ENCODE data around the gene RPS8. TPM values are rescaled to one million over a fixed set of nuclear protein-coding genes. Genes with fewer than 3 reads are reported as not detected.
A peak's percentile ranks its signal among the peaks of the same experiment; 100 is the strongest.
"Not testable (repeated sequence)": the region's sequence is repeated elsewhere in the genome, so short reads cannot be mapped to it uniquely, and the experiment has no call there.

RPS8 gene
- polyA plus RNA-seq, 2 donors, result 2,523 to 3,063 TPM

- WGBS, 2 donors, result 95 to 99% methylated on average over 10 of the region's 10 CpGs
Observed at GRCh38 chr1:44787506-44787905, 12.2 kb downstream of the RPS8 start.

DNA sequence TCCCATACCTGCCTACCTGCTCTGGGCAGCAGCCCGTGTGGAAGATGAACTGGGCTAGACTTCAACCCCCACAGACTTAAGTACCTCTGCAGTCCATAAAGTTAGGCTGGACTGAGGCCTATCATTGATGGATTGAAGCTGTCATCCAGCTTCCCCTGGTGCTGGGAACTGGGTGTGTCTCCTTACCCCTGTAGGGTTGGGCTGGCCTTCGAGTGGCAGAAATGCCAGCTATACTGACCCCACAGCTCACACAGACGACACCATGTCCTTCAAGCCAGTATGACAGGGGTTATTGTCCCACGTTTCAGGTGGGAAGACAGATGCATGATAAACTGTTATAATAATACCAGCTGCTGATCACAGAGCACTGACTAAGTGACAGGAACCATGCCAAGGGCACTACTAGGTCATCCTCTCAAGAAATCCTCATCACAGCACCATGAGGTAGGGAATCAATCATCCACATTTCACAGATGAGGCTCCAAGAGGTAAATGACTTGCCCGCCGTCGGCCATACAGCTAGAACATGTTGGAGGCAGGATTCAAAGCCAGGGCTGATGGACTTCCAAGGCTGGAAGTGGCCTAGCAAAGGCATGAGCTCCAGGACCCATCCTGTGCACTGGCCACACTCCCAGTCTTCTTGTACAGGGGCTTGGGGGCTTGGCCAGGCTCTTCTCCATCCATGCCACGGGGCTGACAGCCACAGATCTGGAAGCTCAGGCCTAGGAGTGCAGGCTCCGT lies 12.9 kb downstream of the RPS8 start, which contains the start of gene BEST4:
Gene BEST4, minus strand, starts transcription at position 51 of the 741 bp plus-strand sequence. CDS start 465 bp downstream, outside the sequence.
- H3K27ac ChIP-seq (ENCODE audit: low read depth in 2 of 2, low read length in 1 of 2), result no peak within 1 kb of the TSS
- no peaks in the 10 kb centered on the region for H3K27me3 ChIP-seq (ENCODE audit: control insufficient read depth in 1 of 2, insufficient read depth in 2 of 2, low read length in 2 of 2)
- no peaks in the 10 kb centered on the region for H3K36me3 ChIP-seq (ENCODE audit: control insufficient read depth in 2 of 2, insufficient read depth in 2 of 2, low read length in 1 of 2)
- 77 to 83% methylated on average over 9 of the region's 9 CpGs for WGBS, 2 donors
- no peak within 1 kb of the TSS for H3K4me3 ChIP-seq (ENCODE audit: low read depth in 1 of 2, low read length in 2 of 2)
- H3K9me3 ChIP-seq (ENCODE audit: control insufficient read depth in 2 of 2, insufficient read depth in 1 of 2, low read depth in 1 of 2, low read length in 1 of 2), result no peaks in the 10 kb centered on the region
- H3K4me1 ChIP-seq (ENCODE audit: control insufficient read depth in 2 of 2, insufficient read depth in 2 of 2, low read length in 1 of 2), result peaks cover 0 to 7% of the 10 kb centered on the region in 2 donors

More at GRCh38 chr1:44787506-44787905, 12.2 kb downstream of the RPS8 start:
- peaks cover 0 to 7% of the 10 kb centered on the region in 2 donors for H3K4me1 ChIP-seq (ENCODE audit: control insufficient read depth in 2 of 2, insufficient read depth in 2 of 2, low read length in 1 of 2)
- H3K27me3 ChIP-seq (ENCODE audit: control insufficient read depth in 1 of 2, insufficient read depth in 2 of 2, low read length in 2 of 2), result no peaks in the 10 kb centered on the region
- no peaks in the 10 kb centered on the region for H3K36me3 ChIP-seq (ENCODE audit: control insufficient read depth in 2 of 2, insufficient read depth in 2 of 2, low read length in 1 of 2)
- no peaks in the 10 kb centered on the region for H3K9me3 ChIP-seq (ENCODE audit: control insufficient read depth in 2 of 2, insufficient read depth in 1 of 2, low read depth in 1 of 2, low read length in 1 of 2)
- H3K4me3 ChIP-seq (ENCODE audit: low read depth in 1 of 2, low read length in 2 of 2), result no peak overlapping the region
- no peak overlapping the region for H3K27ac ChIP-seq (ENCODE audit: low read depth in 2 of 2, low read length in 1 of 2)

DNA sequence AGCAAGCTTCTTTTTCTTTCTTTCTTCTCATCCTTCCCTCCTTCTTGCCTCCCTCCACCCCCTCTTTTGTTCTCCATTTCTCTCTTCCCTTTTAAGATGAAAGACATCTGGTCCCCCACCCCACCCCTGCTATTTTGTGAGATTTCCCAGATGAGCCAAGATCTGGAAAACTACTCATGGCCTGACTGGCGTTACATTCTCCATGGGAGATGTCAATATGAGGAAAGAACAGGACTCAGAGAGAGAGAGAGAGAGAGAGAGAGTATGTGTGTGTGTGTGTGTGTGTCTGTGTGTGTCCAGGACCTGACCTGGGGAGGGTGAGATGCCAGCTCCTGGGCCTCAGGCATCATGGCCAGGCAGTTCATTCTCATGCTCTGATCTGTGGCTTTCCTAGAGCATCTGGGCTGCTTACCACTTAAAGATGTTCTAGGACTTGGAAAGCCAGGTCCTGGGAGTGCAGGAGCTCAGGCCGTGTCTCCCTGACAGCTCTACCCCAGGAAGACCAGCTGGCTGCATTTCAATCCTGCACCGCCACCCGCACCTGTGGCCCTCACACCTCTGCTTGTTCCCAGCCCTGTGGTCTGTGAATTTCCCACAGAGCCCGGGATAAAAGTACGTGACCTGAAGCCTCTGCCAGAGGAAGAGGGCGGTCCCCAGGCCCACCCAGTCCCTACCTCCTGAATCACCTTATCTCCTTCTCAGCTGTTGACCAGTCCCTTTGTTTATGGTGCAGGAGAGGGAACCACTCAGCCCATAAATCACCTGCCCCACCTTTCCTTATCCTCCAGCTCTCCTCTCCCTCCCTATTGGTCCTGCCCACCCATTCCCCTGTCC lies 15.8 kb downstream of the RPS8 start:
- Histone ChIP-seq H3K4me3 (ENCODE audit: low read depth in 1 of 2, low read length in 2 of 2) (no peak overlapping the region), H3K27ac (ENCODE audit: low read depth in 2 of 2, low read length in 1 of 2) (no peak overlapping the region), H3K4me1 (ENCODE audit: control insufficient read depth in 2 of 2, insufficient read depth in 2 of 2, low read length in 1 of 2) (peaks cover 0 to 4% of the 10 kb centered on the region in 2 donors), H3K27me3 (ENCODE audit: control insufficient read depth in 1 of 2, insufficient read depth in 2 of 2, low read length in 2 of 2) (no peaks in the 10 kb centered on the region), H3K36me3 (ENCODE audit: control insufficient read depth in 2 of 2, insufficient read depth in 2 of 2, low read length in 1 of 2) (no peaks in the 10 kb centered on the region), H3K9me3 (ENCODE audit: control insufficient read depth in 2 of 2, insufficient read depth in 1 of 2, low read depth in 1 of 2, low read length in 1 of 2) (no peaks in the 10 kb centered on the region)
- 61 to 71% methylated on average over 7 of the region's 7 CpGs for WGBS, 2 donors

DNA sequence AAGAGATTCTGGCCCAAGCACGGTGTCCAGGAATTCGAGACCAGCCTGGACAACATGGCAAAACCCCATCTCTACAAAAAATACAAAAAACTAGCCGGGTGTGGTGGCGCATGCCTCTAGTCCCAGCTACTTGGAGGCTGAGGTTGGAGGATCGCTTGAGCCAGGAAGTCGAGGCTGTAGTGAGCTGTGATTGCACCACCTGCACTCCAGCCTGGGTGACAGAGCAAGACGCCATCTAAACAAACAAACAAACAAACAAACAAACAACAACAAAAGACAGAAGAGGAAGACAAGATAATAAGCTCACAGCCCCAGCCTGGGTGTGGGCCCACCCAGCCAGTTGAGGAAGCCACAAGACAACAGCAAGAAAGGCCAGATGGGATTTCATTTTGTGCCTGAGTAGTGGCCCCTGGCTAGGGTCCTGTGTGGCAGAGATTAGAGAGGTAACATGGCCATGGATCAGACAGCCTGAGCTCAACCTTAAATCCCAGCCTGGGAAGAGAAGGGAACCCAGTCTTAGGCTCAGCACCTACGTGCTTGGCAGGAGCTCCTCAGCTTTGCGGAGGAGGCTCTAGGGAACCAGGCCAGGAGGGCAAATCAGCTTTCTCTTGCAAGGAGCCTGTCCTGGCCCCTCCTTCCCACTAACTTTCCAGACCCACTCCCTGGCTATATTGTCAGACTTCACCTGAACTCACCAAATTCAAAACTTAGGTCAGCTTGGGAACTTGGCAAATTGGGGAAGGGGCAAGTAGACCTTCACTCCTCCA lies 17.6 kb downstream of the RPS8 start:
- WGBS, 2 donors, result 82 to 85% methylated on average over 9 of the region's 9 CpGs
- peak overlapping the region in 1 of 2 donors; percentile 17 for H3K27ac ChIP-seq (ENCODE audit: low read depth in 2 of 2, low read length in 1 of 2)
- no peak overlapping the region for H3K4me3 ChIP-seq (ENCODE audit: low read depth in 1 of 2, low read length in 2 of 2)

GRCh38 chr1:44797886-44798285 lies 22.5 kb downstream of the RPS8 start:
- H3K4me1 ChIP-seq (ENCODE audit: control insufficient read depth in 2 of 2, insufficient read depth in 2 of 2, low read length in 1 of 2); H3K27me3 ChIP-seq (ENCODE audit: control insufficient read depth in 1 of 2, insufficient read depth in 2 of 2, low read length in 2 of 2); H3K27ac ChIP-seq (ENCODE audit: low read depth in 2 of 2, low read length in 1 of 2); H3K9me3 ChIP-seq (ENCODE audit: control insufficient read depth in 2 of 2, insufficient read depth in 1 of 2, low read depth in 1 of 2, low read length in 1 of 2); H3K4me3 ChIP-seq (ENCODE audit: low read depth in 1 of 2, low read length in 2 of 2): not testable (repeated sequence)
- 65 to 78% methylated on average over 8 of the region's 8 CpGs for WGBS, 2 donors
- peaks cover 0 to 11% of the 10 kb centered on the region in 2 donors for H3K36me3 ChIP-seq (ENCODE audit: control insufficient read depth in 2 of 2, insufficient read depth in 2 of 2, low read length in 1 of 2)

More for the DNA sequence above, 17.6 kb downstream of the RPS8 start:
- Histone ChIP-seq H3K27me3 (ENCODE audit: control insufficient read depth in 1 of 2, insufficient read depth in 2 of 2, low read length in 2 of 2) (no peaks in the 10 kb centered on the region), H3K36me3 (ENCODE audit: control insufficient read depth in 2 of 2, insufficient read depth in 2 of 2, low read length in 1 of 2) (no peaks in the 10 kb centered on the region), H3K4me1 (ENCODE audit: control insufficient read depth in 2 of 2, insufficient read depth in 2 of 2, low read length in 1 of 2) (no peaks in the 10 kb centered on the region), H3K9me3 (ENCODE audit: control insufficient read depth in 2 of 2, insufficient read depth in 1 of 2, low read depth in 1 of 2, low read length in 1 of 2) (no peaks in the 10 kb centered on the region)

- WGBS, 2 donors, result 86 to 88% methylated on average over 10 of the region's 10 CpGs
- Histone ChIP-seq H3K9me3 (ENCODE audit: control insufficient read depth in 2 of 2, insufficient read depth in 1 of 2, low read depth in 1 of 2, low read length in 1 of 2) (no peaks in the 10 kb centered on the region), H3K4me3 (ENCODE audit: low read depth in 1 of 2, low read length in 2 of 2) (no peak overlapping the region)
Observed at GRCh38 chr1:44798481-44799365, 23.4 kb downstream of the RPS8 start.

DNA sequence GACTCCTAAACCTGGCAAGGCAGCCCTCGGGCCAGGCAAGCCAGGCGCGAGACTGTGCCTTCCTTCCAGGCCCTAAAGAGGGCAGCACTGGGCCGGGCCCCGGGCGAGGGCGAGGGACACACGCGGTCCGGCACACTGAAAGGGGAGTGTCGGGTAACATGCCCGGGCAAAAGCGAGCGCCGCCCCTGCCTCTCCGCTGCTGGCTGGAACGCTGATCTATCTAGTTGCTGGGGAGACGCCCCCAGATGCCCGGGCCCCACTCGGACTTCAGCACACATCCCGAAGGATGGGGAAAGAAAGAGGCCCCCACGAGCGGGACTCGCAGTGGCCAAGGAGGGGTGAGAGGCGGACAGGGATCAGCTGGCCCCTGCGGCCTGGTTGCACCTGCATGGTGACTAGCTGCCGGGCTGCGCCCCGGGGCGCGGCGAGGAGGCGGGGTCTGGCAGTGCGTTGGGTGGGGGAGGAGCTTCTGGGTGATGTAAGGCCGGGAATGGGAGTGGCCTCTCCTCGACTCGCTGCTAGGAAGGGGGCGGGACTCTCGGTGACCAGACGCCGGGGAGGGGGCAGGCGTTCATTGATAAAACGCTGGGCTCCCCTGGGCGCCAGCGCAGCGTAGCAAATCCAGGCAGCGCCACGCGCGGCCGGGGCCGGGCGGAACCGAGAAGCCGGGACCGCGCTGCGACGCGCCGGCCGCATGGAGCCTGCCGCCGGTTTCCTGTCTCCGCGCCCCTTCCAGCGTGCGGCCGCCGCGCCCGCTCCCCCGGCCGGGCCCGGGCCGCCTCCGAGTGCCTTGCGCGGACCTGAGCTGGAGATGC lies 24.6 kb downstream of the RPS8 start, which contains the start of gene PLK3:
Gene PLK3, plus strand, starts transcription at position 608 of the 815 bp plus-strand sequence. Its CDS starts 87 bp downstream, at position 695.
- Histone ChIP-seq H3K27ac (ENCODE audit: low read depth in 2 of 2, low read length in 1 of 2) (peak within 1 kb of the TSS; percentile 89 to 92), H3K9me3 (ENCODE audit: control insufficient read depth in 2 of 2, insufficient read depth in 1 of 2, low read depth in 1 of 2, low read length in 1 of 2) (no peaks in the 10 kb centered on the region), H3K4me1 (ENCODE audit: control insufficient read depth in 2 of 2, insufficient read depth in 2 of 2, low read length in 1 of 2) (peaks cover 0 to 10% of the 10 kb centered on the region in 2 donors), H3K27me3 (ENCODE audit: control insufficient read depth in 1 of 2, insufficient read depth in 2 of 2, low read length in 2 of 2) (no peaks in the 10 kb centered on the region), H3K4me3 (ENCODE audit: low read depth in 1 of 2, low read length in 2 of 2) (peak within 1 kb of the TSS; percentile 77 to 91), H3K36me3 (ENCODE audit: control insufficient read depth in 2 of 2, insufficient read depth in 2 of 2, low read length in 1 of 2) (peaks cover 12 to 28% of the 10 kb centered on the region in 2 donors)
- WGBS, 2 donors, result 0% methylated on average over 68 to 79 of the region's 79 CpGs

More at GRCh38 chr1:44798481-44799365, 23.4 kb downstream of the RPS8 start:
- peaks cover 6 to 19% of the 10 kb centered on the region in 2 donors for H3K36me3 ChIP-seq (ENCODE audit: control insufficient read depth in 2 of 2, insufficient read depth in 2 of 2, low read length in 1 of 2)
- H3K4me1 ChIP-seq (ENCODE audit: control insufficient read depth in 2 of 2, insufficient read depth in 2 of 2, low read length in 1 of 2), result peaks cover 0 to 6% of the 10 kb centered on the region in 2 donors
- peak overlapping the region in 1 of 2 donors; percentile 21 for H3K27ac ChIP-seq (ENCODE audit: low read depth in 2 of 2, low read length in 1 of 2)
- H3K27me3 ChIP-seq (ENCODE audit: control insufficient read depth in 1 of 2, insufficient read depth in 2 of 2, low read length in 2 of 2), result no peaks in the 10 kb centered on the region
